Measurements from ENCODE around the gene TF.

The TF gene

DNA sequence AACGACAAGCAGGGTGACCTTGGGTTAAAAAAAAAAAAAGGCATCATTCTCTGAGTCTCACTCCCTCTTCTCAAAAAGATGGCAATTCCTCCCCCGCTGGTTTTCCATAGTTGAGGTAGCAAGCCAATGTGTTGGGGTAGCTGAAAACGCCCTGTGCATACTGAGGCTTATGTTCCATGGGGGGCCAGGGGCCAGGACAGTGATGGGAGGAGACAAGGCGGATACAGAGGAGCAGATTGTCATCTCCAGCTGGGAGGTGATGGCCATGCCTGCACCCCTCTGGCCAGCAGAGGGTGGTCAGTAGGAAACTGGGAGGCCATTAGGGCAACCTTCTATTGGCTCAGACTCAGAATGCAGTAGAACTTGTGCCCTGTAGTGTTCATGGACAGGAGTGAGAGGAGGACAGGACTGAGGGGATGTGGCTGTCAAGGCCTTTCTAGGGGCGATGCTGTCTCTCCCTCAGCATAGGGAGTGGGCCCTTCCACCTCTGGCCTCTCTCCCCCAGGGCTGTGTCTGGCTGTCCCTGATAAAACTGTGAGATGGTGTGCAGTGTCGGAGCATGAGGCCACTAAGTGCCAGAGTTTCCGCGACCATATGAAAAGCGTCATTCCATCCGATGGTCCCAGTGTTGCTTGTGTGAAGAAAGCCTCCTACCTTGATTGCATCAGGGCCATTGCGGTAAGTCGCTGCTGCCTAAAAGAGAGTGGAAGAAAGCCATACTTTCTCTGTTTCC, 1.9 kb downstream of the TF start:
- no peak for DNase-seq

- DNase-seq, result no peak
Observed at GRCh38 chr3:133749427-133750258, 3.5 kb downstream of the TF start.

DNA sequence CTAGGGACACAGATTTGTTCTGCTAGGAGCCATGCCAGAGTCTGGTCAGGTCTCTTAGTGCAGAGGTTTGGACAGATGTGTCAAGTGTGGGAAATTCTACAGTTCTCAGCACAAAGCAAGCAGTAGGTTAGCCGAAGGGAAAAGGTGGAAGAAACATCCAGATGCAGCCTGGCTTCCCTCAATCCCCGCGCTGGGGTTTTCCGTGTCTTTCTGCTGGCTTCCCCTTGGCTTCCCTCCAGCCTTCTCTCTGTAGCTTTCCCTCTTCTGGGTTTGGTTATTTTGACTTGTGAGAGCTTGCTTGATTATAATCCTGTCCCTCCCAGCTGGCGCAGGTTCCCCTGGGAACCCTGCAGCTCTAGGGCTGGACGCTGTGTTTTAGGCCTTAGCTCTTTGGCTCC, 4.1 kb downstream of the TF start:
- no peak for DNase-seq

GRCh38 chr3:133753107-133753778, 7.0 kb downstream of the TF start:
- DNase-seq, result no peak

- no peak for DNase-seq
Observed at GRCh38 chr3:133753779-133754164, 7.6 kb downstream of the TF start.

DNA sequence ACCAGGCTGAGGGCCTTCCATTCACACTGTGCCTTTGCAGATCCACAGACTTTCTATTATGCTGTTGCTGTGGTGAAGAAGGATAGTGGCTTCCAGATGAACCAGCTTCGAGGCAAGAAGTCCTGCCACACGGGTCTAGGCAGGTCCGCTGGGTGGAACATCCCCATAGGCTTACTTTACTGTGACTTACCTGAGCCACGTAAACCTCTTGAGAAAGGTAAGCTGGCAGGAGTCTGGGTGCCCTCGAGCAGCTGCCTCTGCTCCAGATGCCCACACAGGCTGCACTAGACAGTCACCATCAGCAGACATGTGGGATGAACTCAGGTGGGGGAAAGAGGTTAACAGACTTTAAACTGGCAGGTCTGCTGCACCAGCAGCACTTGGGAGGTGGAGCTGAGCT, 8.3 kb downstream of the TF start:
- DNase-seq, result no peak

DNA sequence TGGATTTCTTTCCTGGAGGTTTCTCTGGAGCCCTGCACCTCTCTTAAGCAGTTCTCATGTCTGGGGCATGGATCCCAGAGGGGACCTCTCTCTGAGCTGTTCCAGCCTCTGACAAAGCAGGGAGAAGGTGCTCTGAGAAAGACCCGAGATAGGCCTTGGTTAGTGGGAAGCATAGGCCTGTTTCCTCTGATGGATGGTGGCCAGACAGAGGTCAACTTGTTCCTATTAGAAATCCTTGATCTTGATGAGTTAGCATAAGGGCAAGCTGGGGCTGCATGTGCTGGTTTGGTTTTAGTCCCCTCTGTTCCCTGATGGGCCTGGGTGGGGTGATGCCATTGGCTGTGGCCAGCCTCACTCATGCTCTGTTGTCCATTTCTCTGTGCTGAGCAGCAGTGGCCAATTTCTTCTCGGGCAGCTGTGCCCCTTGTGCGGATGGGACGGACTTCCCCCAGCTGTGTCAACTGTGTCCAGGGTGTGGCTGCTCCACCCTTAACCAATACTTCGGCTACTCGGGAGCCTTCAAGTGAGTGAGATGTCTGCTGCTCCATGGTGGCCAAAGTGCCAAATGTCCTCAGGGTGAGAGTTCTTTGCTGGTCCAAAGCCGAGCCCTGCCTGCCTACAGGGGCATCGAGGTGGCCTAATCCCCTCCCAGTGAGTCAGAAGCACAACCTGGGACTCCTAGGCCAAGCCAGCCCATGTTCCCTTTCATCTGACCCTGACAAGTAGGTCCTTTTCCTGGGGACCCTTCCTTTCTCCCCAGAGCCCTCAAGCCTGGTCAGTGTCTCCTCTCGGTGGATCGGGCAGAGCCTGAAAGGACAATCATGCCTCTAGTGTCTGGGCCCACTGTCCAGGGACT, 9.0 kb downstream of the TF start:
- DNase-seq, result no peak

DNA sequence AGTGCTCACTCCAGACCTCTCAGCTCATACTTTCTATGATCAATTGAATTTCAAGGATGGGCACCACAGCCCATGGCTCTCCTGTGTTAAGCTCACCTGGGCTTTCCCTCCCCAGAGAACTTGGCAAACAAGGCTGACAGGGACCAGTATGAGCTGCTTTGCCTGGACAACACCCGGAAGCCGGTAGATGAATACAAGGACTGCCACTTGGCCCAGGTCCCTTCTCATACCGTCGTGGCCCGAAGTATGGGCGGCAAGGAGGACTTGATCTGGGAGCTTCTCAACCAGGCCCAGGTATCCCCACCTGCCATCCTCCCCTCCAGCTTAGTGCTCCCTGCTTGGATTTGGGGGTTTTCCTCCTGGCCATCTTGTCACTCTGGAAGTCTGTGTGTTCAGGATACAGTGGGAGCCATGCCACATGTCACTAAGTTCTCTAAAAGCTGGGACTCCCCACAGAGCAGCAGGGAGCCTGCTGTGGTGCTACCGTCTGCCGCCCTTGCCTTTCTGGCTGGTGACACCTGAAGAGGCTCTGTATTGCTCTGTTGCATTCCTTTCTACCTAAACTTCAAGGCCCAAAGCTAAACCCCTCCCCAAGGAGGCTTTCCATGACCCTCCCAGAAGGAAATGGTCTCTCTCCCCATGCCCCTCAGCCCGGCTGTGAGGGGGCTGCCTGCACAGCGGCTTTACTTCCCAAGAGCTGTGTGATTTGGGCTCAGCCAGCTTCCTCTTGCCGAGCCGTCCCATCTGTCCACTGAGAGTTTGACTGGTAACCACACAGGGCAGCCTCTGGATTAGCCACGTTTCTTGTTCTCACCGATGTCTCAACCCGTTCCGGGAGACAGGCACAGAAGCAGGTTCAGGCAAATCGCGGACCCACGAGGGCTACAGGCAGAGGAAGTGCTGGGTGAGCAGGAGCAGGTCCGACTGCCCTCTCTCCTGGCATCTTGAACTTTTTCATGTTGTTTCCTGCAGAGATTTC, 10.8 kb downstream of the TF start:
- no peak for DNase-seq

GRCh38 chr3:133757701-133758567, 11.7 kb downstream of the TF start:
- no peak for DNase-seq

DNA sequence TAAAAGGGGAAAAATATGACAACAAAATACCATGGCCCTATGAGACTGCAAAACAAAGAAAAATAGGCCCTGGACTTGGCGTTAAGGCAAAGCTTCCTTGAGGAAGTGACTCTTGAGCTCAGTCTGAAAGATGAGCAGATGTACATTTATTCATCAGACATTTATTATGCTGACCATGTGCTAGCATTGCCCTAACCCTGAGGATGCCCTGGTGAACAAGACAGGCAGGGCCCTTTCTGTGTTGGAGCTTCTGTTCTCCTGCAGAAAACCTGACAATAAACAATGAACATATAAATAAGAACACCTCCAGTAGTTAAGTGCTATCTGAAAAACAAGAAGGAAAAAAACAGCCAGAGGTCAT, 12.4 kb downstream of the TF start:
- DNase-seq, result no peak

- DNase-seq, result no peak
Observed at GRCh38 chr3:133758964-133759739, 13.0 kb downstream of the TF start.

- no peak for DNase-seq
Observed at GRCh38 chr3:133759740-133760305, 13.6 kb downstream of the TF start.

- no peak for DNase-seq
Observed at GRCh38 chr3:133760916-133761315, 14.7 kb downstream of the TF start.

- DNase-seq, result no peak
Observed at GRCh38 chr3:133761605-133762484, 15.7 kb downstream of the TF start.

- no peak for DNase-seq
Observed at GRCh38 chr3:133762539-133762938, 16.3 kb downstream of the TF start.

DNA sequence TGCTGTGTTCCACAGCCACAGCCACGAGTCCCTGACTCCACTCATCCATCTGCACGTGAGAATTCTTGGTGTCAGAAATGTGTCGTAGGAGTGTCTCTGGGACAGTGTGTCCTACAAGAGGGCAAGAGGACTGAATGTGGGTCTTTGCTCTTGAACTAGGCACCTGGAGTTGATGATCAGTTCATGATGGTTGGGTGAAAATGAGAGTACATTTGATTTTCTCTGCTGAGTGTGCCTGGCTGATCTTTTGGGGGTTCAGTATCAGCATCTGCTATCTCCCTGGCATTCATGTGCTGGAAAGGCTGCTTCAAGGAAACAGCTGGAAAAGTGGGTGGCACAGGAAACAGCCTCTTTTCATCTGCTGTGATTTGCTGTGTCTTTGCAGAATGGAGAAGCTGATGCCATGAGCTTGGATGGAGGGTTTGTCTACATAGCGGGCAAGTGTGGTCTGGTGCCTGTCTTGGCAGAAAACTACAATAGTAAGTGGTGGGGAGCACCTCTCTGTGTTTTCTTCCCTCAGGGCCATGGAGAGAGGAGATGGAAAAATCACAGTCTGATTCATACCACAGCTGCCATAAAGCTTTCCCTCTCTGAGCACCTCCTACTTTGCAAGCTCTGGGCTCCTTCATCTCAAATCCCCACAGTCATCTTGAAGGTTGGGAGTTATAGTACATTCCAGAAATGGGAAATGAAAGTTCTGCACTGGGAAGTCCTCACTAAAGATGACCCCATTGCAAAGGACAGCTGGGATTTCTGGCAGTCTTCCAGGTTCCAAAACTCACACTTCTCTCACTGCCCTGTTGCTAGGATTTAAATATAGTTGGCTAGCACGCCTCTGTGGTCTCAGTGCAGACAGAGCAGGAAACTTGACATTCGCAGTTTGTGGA, 17.8 kb downstream of the TF start:
- DNase-seq, result no peak

- no peak for DNase-seq
Observed at GRCh38 chr3:133765256-133765655, 19.1 kb downstream of the TF start.
